GM12878 (cell line): ENCODE results near the gene KCTD16. TPM values are rescaled to one million over a fixed set of nuclear protein-coding genes. Genes with fewer than 3 reads are reported as not detected.

Experiments
- ATAC-seq: fragments of 200-7000 bp; cut with Tn5 transposase; 3 replicates; pipeline ENCODE4 v1.9.1; 2020; ENCODE audit warnings: mild to moderate bottlenecking, moderate library complexity
- BruUV-seq: library from RNA; stranded (reverse); fragments of 400-500 nt; replicated peaks from 2 replicates; lab custom pipeline; 2021; lab: Mats Ljungman, UMichigan
- CTCF ChIA-PET: fragments of 300-600 bp; sonication (Branson Sonifier 250); formaldehyde crosslinking; extraction: SDS; loops from one replicate; lab custom pipeline; 2021; ENCODE audit warnings: inconsistent platforms; lab: Yijun Ruan, JAX
- POLR2A ChIA-PET: fragments of 350-600 bp; formaldehyde crosslinking; extraction: SDS; loops from one replicate; lab custom pipeline; 2021; ENCODE audit warnings: inconsistent platforms; lab: Charles Lee
- RAD21 ChIA-PET: fragments of 300-600 bp; sonication (Branson Sonifier 250); formaldehyde crosslinking; loops from one replicate; lab custom pipeline; 2023; ENCODE audit warnings: antibody characterized with exemption; ENCODE audit not compliant: unreplicated experiment; lab: Charles Lee
- SMC1A ChIA-PET: fragments of 300-600 bp; sonication (Branson Sonifier 250); formaldehyde crosslinking; loops from one replicate; lab custom pipeline; 2023; ENCODE audit not compliant: unreplicated experiment, uncharacterized antibody; lab: Charles Lee
- DNase-seq: peaks from one replicate; pipeline ENCODE4 v3.0.0-alpha.2; 2011; ENCODE audit warnings: low read depth, low spot score
- FAIRE-seq: peaks from 3 replicates; lab custom pipeline; 2011; peaks lifted over from hg19 to GRCh38; lab: Jason Lieb, UNC
- H2AFZ ChIP-seq: 2 replicates; pipeline ENCODE4 v1.6.0; 2011; ENCODE audit warnings: low read depth, low read length, control low read depth; ENCODE audit not compliant: control insufficient read depth
- H3K27ac ChIP-seq: 2 replicates; pipeline ENCODE4 v1.5.1; 2011; ENCODE audit warnings: control low read depth; ENCODE audit not compliant: control insufficient read depth, insufficient read depth
- H3K27me3 ChIP-seq, 2 experiments: replicated peaks in 1 of 2; 2 replicates each; pipeline versions ENCODE4 v1.6.0 to v1.6.1; 2011; ENCODE audit warnings: low read length in 1 of 2; ENCODE audit not compliant: control insufficient read depth in 2 of 2, insufficient read depth in 2 of 2
- H3K36me3 ChIP-seq, 2 experiments: 2 replicates each; pipeline ENCODE4 v1.5.1; 2011; ENCODE audit warnings: low read length in 1 of 2; ENCODE audit not compliant: control insufficient read depth in 2 of 2, insufficient read depth in 2 of 2
- H3K4me1 ChIP-seq: 2 replicates; pipeline ENCODE4 v1.6.1; 2011; ENCODE audit warnings: mild to moderate bottlenecking, low read length, moderate library complexity, mixed read lengths; ENCODE audit not compliant: control insufficient read depth, insufficient read depth
- H3K4me2 ChIP-seq: 2 replicates; pipeline ENCODE4 v1.6.0; 2011; ENCODE audit warnings: control low read depth; ENCODE audit not compliant: control insufficient read depth, insufficient read depth
- H3K4me3 ChIP-seq: fragments of 200-600 bp; sonication (generic); 2 replicates; pipeline ENCODE4 v1.5.1; 2016
- H3K79me2 ChIP-seq: 2 replicates; pipeline ENCODE4 v1.6.0; 2011; ENCODE audit warnings: low read length; ENCODE audit not compliant: control insufficient read depth, insufficient read depth
- H3K9ac ChIP-seq: 2 replicates; pipeline ENCODE4 v1.8.0; 2011; ENCODE audit warnings: low read length, control low read depth, mixed read lengths; ENCODE audit not compliant: control insufficient read depth, insufficient read depth
- H3K9me3 ChIP-seq: replicated peaks from 3 replicates; pipeline ENCODE4 v1.5.1; 2011; ENCODE audit warnings: mild to moderate bottlenecking, low read length; ENCODE audit not compliant: control insufficient read depth, insufficient read depth
- H4K20me1 ChIP-seq: 2 replicates; pipeline ENCODE4 v1.6.0; 2011; ENCODE audit not compliant: control insufficient read depth, insufficient read depth
- BCL11A ChIP-seq: IDR thresholded peaks from 2 replicates; pipeline ENCODE4 v1.6.1; 2011; ENCODE audit warnings: low read depth, low read length
- CREB1 ChIP-seq: IDR thresholded peaks from 2 replicates; pipeline ENCODE4 v1.6.1; 2012; ENCODE audit warnings: low read depth, mild to moderate bottlenecking, inconsistent platforms
- EED ChIP-seq: sonication (generic); IDR thresholded peaks from 2 replicates; pipeline ENCODE4 v1.6.1; 2016; ENCODE audit warnings: antibody characterized with exemption, low read depth
- KAT2A ChIP-seq: conservative IDR thresholded peaks from 2 replicates; pipeline ENCODE4 v1.6.1; 2011; ENCODE audit warnings: low read depth, low read length; ENCODE audit not compliant: control insufficient read depth
- NBN ChIP-seq: fragments of 450-650 bp; IDR thresholded peaks from 2 replicates; pipeline ENCODE4 v1.6.1; 2016
- NR2C2 ChIP-seq: IDR thresholded peaks from 2 replicates; pipeline ENCODE4 v1.6.1; 2011; ENCODE audit warnings: borderline replicate concordance, low read depth; ENCODE audit not compliant: control insufficient read depth, insufficient read length
- SUPT20H ChIP-seq: IDR thresholded peaks from 2 replicates; pipeline ENCODE4 v1.6.1; 2011; ENCODE audit warnings: low read depth, mild to moderate bottlenecking, low read length, moderate library complexity, borderline replicate concordance; ENCODE audit not compliant: control insufficient read depth
- ZZZ3 ChIP-seq: IDR thresholded peaks from 2 replicates; pipeline ENCODE4 v1.6.1; 2011; ENCODE audit warnings: low read depth; ENCODE audit not compliant: control insufficient read depth, insufficient read length
- WGBS: methylation state at CpG from one replicate; pipeline ENCODE4 v1.1.6; 2016; ENCODE audit warnings: low lambda C conversion rate; ENCODE audit not compliant: insufficient replicate concordance, insufficient coverage; ENCODE audit errors: missing lambda C conversion rate; 5-methylcytosine and 5-hydroxymethylcytosine counted together
- in situ Hi-C: fragments of 300-500 bp; cut with MboI; formaldehyde crosslinking; loops from 9 replicates; pipeline ENCODE4 v1.14.3; 2018; ENCODE audit warnings: mixed read lengths
- intact Hi-C: fragments of 100-400 bp; cut with micrococcal nuclease; formaldehyde crosslinking; loops from one replicate; pipeline ENCODE4 v1.14.2; 2022; ENCODE audit not compliant: unreplicated experiment
- polyA plus RNA-seq, 11 experiments: library from polyadenylated mRNA; depleted of rRNA in 4 of 11; unstranded in 6 of 11; stranded (reverse) in 5 of 11; fragments of >200 nt; fragmentation: Nextera tagmentation in 4 of 11; fragmentation: Illumina TruSeq in 1 of 11; extraction: Ambion mirVana in 4 of 11; extraction: Trizol in 1 of 11; gene quantifications; 1 replicate in 1 of 11; 2 replicates in 10 of 11; pipeline versions ENCODE4 v1.2.1 to v1.2.3, GENCODE V29; 2011 to 2016; ENCODE audit warnings: inconsistent platforms in 2 of 11, missing spikeins in 2 of 11, low read depth in 1 of 11
- total RNA-seq, 4 experiments: library from RNA; depleted of rRNA in 3 of 4; stranded (reverse); fragments of >200 nt in 3 of 4; fragmentation: Illumina TruSeq in 1 of 4; extraction: Trizol in 1 of 4; gene quantifications; 2 replicates each; pipeline versions ENCODE4 v1.2.1 to v1.2.3, GENCODE V29; 2013 to 2021
- TF ChIP-seq, protein P1 (sequence below): fragments of 450-650 bp; IDR thresholded peaks from 2 replicates; pipeline ENCODE4 v1.6.1; 2016; ENCODE audit warnings: mild to moderate bottlenecking
- TF ChIP-seq, protein P2 (sequence below): fragments of 450-650 bp; conservative IDR thresholded peaks from 2 replicates; pipeline ENCODE4 v1.6.1; 2017; ENCODE audit warnings: mild to moderate bottlenecking, moderate library complexity
- TF ChIP-seq, protein P3 (sequence below): fragments of 450-650 bp; formaldehyde crosslinking; IDR thresholded peaks from 2 replicates; pipeline ENCODE4 v1.5.0; 2022; ENCODE audit warnings: mild to moderate bottlenecking, missing genetic modification characterization

The KCTD16 gene
- total and polyA plus RNA-seq, 10 of the 15 experiments (the other 5 are each of a cell fraction or from before 2014, with no cell fraction given) = 0.03 to 0.10 (median 0.06) TPM; not detected in 3

DNA sequence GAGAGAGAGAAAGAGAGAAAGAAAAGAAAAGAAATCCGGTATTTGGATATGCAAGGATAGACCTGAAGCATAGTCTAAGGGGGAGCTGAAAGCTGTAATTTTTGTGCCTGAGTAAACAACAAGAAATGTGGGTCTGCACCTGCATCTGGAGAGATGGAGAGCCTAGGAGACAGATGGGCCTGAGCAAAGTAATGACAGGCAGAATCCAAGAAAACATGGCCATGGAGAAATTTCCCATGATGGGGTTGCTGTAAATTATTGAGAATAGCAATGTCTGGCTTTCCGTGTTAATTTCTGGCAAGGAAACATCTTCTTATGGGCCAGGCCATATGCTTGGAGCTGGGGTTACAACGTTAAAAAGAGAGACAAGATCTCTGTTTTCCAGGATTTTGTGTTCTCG is 40.4 kb upstream of the KCTD16 start (continued):
- TF ChIP-seq, protein P1, sequence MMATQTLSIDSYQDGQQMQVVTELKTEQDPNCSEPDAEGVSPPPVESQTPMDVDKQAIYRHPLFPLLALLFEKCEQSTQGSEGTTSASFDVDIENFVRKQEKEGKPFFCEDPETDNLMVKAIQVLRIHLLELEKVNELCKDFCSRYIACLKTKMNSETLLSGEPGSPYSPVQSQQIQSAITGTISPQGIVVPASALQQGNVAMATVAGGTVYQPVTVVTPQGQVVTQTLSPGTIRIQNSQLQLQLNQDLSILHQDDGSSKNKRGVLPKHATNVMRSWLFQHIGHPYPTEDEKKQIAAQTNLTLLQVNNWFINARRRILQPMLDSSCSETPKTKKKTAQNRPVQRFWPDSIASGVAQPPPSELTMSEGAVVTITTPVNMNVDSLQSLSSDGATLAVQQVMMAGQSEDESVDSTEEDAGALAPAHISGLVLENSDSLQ = no peak
- TF ChIP-seq NBN (no peak), NR2C2 (no peak), SUPT20H (no peak), ZZZ3 (no peak), KAT2A (no peak), CREB1 (no peak), EED (no peak), BCL11A (no peak)
- TF ChIP-seq, all 136 proteins: peak for 0

DNA sequence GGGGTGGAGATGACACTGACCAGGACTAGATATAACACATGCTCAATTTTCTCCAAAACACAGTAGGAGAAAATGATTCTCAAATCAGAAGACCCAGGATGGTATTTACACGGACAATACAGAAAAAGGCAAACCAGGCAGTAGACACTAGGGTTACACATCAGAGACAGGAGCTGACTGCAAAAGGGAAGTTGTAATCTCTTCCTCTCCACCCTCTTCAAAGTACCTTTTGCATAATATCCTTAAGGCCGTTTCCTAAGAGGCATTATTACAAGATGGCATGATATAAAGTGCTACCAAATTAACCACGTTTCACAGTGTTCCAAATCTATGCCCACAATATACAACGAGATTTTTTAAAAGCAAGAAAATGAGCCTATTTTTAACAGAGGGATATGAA is 39.4 kb upstream of the KCTD16 start:
- in situ Hi-C loops = no loop called here
- POLR2A ChIA-PET = no interaction called here
- FAIRE-seq (no peak), DNase-seq (no peak), ATAC-seq (no peak)
- H3K27me3 ChIP-seq = no peaks in the 10 kb centered on the region
- H3K27ac ChIP-seq = no peak overlapping the region
- SMC1A ChIA-PET = interaction anchor here (0.8 to 1.3 kb wide), 3 partner anchors 9 to 16 kb away, joined by 3 to 5 read pairs (median 4); no protein-coding TSS in a partner anchor
- intact Hi-C loops = no loop called here
- H3K9me3 ChIP-seq = no peaks in the 10 kb centered on the region; the same call in 2 of the 3 replicates
- 31% methylated on average over 4 of the region's 4 CpGs for WGBS
- H2AFZ ChIP-seq = no peak overlapping the region
- CTCF ChIA-PET = interaction anchor here (0.9 to 1.5 kb wide), 4 partner anchors 10 to 267 kb away, joined by 3 to 7 read pairs (median 4); no protein-coding TSS in a partner anchor
- no peaks in the 10 kb centered on the region for H3K36me3 ChIP-seq
- RAD21 ChIA-PET = interaction anchor here (1.0 to 1.5 kb wide), 2 partner anchors 11 to 21 kb away, joined by 3 to 4 read pairs; no protein-coding TSS in a partner anchor
- no TSS peak for BruUV-seq
- no peak overlapping the region for H3K4me2 ChIP-seq
- TF ChIP-seq, protein P2, sequence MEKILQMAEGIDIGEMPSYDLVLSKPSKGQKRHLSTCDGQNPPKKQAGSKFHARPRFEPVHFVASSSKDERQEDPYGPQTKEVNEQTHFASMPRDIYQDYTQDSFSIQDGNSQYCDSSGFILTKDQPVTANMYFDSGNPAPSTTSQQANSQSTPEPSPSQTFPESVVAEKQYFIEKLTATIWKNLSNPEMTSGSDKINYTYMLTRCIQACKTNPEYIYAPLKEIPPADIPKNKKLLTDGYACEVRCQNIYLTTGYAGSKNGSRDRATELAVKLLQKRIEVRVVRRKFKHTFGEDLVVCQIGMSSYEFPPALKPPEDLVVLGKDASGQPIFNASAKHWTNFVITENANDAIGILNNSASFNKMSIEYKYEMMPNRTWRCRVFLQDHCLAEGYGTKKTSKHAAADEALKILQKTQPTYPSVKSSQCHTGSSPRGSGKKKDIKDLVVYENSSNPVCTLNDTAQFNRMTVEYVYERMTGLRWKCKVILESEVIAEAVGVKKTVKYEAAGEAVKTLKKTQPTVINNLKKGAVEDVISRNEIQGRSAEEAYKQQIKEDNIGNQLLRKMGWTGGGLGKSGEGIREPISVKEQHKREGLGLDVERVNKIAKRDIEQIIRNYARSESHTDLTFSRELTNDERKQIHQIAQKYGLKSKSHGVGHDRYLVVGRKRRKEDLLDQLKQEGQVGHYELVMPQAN = no peak
- TF ChIP-seq, protein P3, sequence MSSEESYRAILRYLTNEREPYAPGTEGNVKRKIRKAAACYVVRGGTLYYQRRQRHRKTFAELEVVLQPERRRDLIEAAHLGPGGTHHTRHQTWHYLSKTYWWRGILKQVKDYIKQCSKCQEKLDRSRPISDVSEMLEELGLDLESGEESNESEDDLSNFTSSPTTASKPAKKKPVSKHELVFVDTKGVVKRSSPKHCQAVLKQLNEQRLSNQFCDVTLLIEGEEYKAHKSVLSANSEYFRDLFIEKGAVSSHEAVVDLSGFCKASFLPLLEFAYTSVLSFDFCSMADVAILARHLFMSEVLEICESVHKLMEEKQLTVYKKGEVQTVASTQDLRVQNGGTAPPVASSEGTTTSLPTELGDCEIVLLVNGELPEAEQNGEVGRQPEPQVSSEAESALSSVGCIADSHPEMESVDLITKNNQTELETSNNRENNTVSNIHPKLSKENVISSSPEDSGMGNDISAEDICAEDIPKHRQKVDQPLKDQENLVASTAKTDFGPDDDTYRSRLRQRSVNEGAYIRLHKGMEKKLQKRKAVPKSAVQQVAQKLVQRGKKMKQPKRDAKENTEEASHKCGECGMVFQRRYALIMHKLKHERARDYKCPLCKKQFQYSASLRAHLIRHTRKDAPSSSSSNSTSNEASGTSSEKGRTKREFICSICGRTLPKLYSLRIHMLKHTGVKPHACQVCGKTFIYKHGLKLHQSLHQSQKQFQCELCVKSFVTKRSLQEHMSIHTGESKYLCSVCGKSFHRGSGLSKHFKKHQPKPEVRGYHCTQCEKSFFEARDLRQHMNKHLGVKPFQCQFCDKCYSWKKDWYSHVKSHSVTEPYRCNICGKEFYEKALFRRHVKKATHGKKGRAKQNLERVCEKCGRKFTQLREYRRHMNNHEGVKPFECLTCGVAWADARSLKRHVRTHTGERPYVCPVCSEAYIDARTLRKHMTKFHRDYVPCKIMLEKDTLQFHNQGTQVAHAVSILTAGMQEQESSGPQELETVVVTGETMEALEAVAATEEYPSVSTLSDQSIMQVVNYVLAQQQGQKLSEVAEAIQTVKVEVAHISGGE = no peak
- no peaks in the 10 kb centered on the region for H3K4me1 ChIP-seq
- H3K9ac ChIP-seq = no peak overlapping the region
- H3K79me2 ChIP-seq = no peaks in the 10 kb centered on the region
- no peaks in the 10 kb centered on the region for H4K20me1 ChIP-seq
- H3K4me3 ChIP-seq = no peak overlapping the region
